IPS DF 6.9 (cell line): ENCODE measurements around the gene GRHL1.

ENCODE experiments used
- DNase-seq: peaks from one replicate; pipeline ENCODE4 v3.0.0-alpha.2; 2013; ENCODE audit warnings: low read depth, low spot score
- H3K27ac ChIP-seq: one replicate; pipeline ENCODE4 v1.5.1; 2013; ENCODE audit warnings: low read length, control low read depth
- H3K27me3 ChIP-seq: 2 replicates; pipeline ENCODE4 v1.6.1; 2013; ENCODE audit warnings: mild to moderate bottlenecking, low read length; ENCODE audit not compliant: control insufficient read depth, insufficient read depth
- H3K36me3 ChIP-seq: 2 replicates; pipeline ENCODE4 v1.6.1; 2013; ENCODE audit warnings: low read length; ENCODE audit not compliant: control insufficient read depth, insufficient read depth
- H3K4me1 ChIP-seq: 2 replicates; pipeline ENCODE4 v1.6.1; 2013; ENCODE audit warnings: low read length; ENCODE audit not compliant: control insufficient read depth, insufficient read depth
- H3K4me3 ChIP-seq: 2 replicates; pipeline ENCODE4 v1.5.1; 2013; ENCODE audit warnings: mild to moderate bottlenecking, low read length
- H3K9me3 ChIP-seq: 2 replicates; pipeline ENCODE4 v1.6.1; 2013; ENCODE audit warnings: low read length, inconsistent platforms; ENCODE audit not compliant: control insufficient read depth, insufficient read depth
- WGBS: extraction: QIAGEN DNeasy Blood & Tissue Kit; methylation state at CpG from one replicate; pipeline ENCODE4 v1.1.7; 2013; ENCODE audit warnings: mixed read lengths, missing lambda C conversion rate; ENCODE audit not compliant: insufficient read length, insufficient coverage; 5-methylcytosine and 5-hydroxymethylcytosine counted together

GRHL1 gene

DNA sequence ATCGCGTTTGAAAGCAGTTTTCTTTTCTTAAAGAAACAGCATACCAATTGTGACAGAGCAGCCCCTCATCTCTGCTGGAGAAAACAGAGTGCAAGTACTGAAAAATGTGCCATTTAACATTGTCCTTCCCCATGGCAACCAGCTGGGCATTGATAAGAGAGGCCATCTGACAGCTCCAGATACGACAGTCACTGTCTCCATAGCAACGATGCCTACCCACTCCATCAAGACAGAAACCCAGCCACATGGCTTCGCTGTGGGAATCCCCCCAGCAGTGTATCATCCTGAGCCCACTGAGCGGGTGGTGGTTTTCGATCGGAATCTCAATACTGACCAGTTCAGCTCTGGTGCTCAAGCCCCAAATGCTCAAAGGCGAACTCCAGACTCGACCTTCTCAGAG is 9.5 kb downstream of the GRHL1 start:
- Histone ChIP-seq H3K27ac (no peak overlapping the region), H3K27me3 (no peaks in the 10 kb centered on the region), H3K4me1 (no peaks in the 10 kb centered on the region; the same call in 1 of the 2 replicates), H3K36me3 (no peaks in the 10 kb centered on the region), H3K4me3 (no peak overlapping the region), H3K9me3 (no peaks in the 10 kb centered on the region)
- no peak for DNase-seq
- WGBS: no CpG with 5 or more reads among the region's 10 CpGs

- H3K27me3 ChIP-seq: no peaks in the 10 kb centered on the region
- no peak overlapping the region for H3K4me3 ChIP-seq
- H3K36me3 ChIP-seq: no peaks in the 10 kb centered on the region
- DNase-seq: no peak
- WGBS: no CpG with 5 or more reads among the region's 7 CpGs
- no peaks in the 10 kb centered on the region; the same call in 1 of the 2 replicates for H3K4me1 ChIP-seq
- H3K9me3 ChIP-seq: no peaks in the 10 kb centered on the region
- H3K27ac ChIP-seq: no peak overlapping the region
These were observed 13.0 kb downstream of the GRHL1 start for GRCh38 chr2:9964334-9964980.

DNA sequence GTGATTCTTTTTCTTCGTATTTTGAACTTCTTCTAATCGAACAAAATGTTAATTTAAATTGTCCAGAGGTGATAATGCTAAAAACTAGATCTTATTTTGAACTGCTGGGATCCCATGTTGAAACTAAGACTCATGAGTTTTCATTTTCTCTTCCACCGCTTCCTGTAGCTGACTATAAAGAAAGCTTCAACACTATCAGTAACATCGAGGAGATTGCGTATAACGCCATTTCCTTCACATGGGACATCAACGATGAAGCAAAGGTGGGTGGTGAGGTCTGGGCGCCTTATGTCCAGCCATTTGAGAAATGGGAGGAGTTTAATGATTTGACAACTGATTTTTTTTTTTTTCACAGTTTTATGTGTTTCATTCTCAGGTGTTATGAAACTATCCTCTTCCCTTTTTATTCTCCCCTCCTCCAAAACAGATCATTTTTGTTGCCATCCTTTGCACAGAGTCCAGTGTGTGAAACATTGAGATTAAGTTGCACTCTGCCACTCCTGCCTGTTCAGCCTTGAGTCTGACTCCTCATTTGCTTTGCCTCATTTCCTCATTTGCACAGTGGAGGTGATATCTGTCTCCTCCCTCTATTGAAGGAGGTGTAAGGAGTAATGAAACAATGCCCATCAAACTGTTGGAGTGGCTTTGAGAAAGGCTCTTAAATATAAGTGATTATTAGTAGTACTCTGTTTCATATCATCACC is 13.8 kb downstream of the GRHL1 start:
- H3K36me3 ChIP-seq: no peaks in the 10 kb centered on the region
- WGBS: no CpG with 5 or more reads among the region's 8 CpGs
- no peaks in the 10 kb centered on the region for H3K27me3 ChIP-seq
- H3K9me3 ChIP-seq: no peaks in the 10 kb centered on the region
- DNase-seq: no peak
- H3K4me3 ChIP-seq: no peak overlapping the region
- H3K27ac ChIP-seq: no peak overlapping the region
- no peaks in the 10 kb centered on the region; the same call in 1 of the 2 replicates for H3K4me1 ChIP-seq

DNA sequence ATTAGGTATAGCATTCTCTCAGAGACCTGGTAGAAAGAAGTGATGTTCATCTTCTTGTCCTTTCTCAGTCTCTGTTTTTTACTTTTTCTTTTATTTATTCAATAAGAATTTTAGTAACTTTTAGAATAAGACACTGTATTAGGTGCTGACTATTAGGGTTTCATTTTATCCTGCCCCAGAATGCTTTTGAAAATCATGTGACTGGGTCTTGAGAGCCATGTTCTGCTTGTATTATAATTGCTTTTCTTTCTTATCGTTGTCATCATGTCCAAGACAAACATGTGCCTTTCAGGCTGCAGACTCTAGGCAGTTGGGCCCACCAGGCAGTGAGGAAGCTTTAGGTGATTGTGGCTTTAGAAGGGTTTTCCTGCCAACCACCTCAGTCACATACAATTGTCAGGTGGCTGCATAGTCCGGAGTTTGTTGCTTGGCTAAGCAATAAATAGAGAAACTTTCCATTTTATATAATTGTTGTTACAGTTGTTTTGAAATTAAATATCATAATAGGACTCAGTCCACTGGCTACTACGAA is 15.1 kb downstream of the GRHL1 start:
- H3K4me1 ChIP-seq: no peaks in the 10 kb centered on the region; the same call in 1 of the 2 replicates
- DNase-seq: no peak

DNA sequence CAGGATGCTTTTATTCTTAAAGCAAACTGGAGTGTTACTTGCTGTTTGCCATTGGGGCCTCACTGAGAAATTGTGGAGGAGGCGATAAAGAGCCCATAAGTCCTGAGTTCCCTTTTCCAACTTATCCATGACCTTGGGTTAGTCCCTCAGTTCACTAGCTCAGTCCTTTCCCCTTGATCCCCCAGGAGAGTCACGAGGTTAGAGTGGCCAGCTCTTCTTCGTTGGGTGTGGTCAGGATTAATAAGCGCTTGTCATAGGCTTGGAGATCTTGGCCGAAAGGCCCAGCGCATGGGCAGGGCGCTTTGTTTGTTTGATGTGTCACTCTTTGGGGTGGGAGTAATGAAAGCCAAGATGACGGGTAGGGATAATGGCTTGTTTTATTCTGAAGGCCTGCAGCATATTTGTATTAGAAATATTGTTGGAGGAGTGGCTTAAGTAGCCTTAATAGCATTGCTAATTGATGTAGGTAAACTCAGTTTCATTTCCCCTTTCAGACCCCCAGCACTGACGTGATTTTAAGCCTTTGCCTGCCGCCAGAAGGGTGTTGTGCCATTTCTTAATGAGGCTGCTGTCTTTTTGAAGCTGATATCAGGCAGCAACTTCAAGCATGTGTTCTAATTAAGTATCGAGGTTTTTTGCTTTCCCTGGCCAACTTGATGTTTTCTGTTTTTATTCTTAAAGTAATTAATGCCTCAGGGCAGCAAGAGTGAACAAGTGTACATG is 15.7 kb downstream of the GRHL1 start:
- no peak overlapping the region for H3K4me3 ChIP-seq
- WGBS: no CpG with 5 or more reads among the region's 11 CpGs
- no peak for DNase-seq

More for the DNA sequence above, 15.1 kb downstream of the GRHL1 start:
- H3K27me3 ChIP-seq: no peaks in the 10 kb centered on the region
- H3K27ac ChIP-seq: no peak overlapping the region
- no peaks in the 10 kb centered on the region for H3K9me3 ChIP-seq
- H3K4me3 ChIP-seq: no peak overlapping the region
- no peaks in the 10 kb centered on the region for H3K36me3 ChIP-seq
- WGBS: no CpG with 5 or more reads among the region's 3 CpGs

GRCh38 chr2:9968553-9969497 is 17.3 kb downstream of the GRHL1 start:
- H3K27me3 ChIP-seq: no peaks in the 10 kb centered on the region
- no peak overlapping the region for H3K27ac ChIP-seq
- no CpG with 5 or more reads among the region's 10 CpGs for WGBS
- no peak for DNase-seq
- H3K9me3 ChIP-seq: no peaks in the 10 kb centered on the region
- H3K4me3 ChIP-seq: no peak overlapping the region
- H3K4me1 ChIP-seq: no peaks in the 10 kb centered on the region; the same call in 1 of the 2 replicates
- no peaks in the 10 kb centered on the region for H3K36me3 ChIP-seq

More for the DNA sequence above, 15.7 kb downstream of the GRHL1 start:
- Histone ChIP-seq H3K4me1 (no peaks in the 10 kb centered on the region; the same call in 1 of the 2 replicates), H3K36me3 (no peaks in the 10 kb centered on the region), H3K9me3 (no peaks in the 10 kb centered on the region), H3K27ac (no peak overlapping the region), H3K27me3 (no peaks in the 10 kb centered on the region)

GRCh38 chr2:9970200-9971044 is 18.9 kb downstream of the GRHL1 start:
- H3K4me3 ChIP-seq: no peak overlapping the region
- no peaks in the 10 kb centered on the region for H3K36me3 ChIP-seq
- no peak overlapping the region for H3K27ac ChIP-seq
- WGBS: no CpG with 5 or more reads among the region's 12 CpGs
- no peaks in the 10 kb centered on the region for H3K4me1 ChIP-seq
- no peaks in the 10 kb centered on the region for H3K9me3 ChIP-seq
- no peaks in the 10 kb centered on the region for H3K27me3 ChIP-seq
- no peak for DNase-seq

DNA sequence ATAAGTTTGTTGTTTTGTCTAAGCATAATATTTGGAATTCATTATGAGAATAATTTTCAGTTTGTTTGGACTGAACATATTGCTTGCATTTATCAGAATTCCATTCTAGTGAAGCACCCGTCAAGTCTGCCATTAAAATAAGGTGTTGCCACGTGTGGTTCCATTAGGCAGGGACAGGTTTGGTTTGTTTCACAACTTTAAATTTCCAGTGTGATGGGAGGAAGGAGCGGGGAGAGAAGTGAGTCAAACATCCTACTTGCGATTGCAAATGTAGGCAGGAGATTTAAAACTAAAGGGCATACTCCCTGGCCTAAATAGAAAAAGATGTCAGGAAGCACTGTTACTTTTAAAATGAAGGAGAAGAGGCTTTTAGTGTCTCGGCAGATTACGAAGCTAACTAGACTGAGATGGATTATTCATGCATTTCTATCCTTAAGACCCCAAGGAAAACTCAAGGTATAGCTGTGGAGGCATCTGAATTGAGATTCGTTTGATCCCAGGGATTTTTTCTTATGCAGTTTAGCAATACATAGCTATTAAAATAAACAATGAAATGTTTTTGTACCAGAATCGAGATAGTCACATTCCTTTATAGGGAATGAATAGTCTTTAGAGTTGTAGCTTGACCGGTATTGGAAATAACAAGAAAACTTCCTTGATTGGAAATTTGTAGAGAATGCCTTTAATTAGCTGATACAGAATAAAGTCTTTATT is 19.8 kb downstream of the GRHL1 start:
- WGBS: no CpG with 5 or more reads among the region's 9 CpGs
- Histone ChIP-seq H3K9me3 (no peaks in the 10 kb centered on the region), H3K27me3 (no peaks in the 10 kb centered on the region), H3K36me3 (no peaks in the 10 kb centered on the region), H3K27ac (no peak overlapping the region), H3K4me1 (no peaks in the 10 kb centered on the region), H3K4me3 (no peak overlapping the region)
- DNase-seq: no peak

DNA sequence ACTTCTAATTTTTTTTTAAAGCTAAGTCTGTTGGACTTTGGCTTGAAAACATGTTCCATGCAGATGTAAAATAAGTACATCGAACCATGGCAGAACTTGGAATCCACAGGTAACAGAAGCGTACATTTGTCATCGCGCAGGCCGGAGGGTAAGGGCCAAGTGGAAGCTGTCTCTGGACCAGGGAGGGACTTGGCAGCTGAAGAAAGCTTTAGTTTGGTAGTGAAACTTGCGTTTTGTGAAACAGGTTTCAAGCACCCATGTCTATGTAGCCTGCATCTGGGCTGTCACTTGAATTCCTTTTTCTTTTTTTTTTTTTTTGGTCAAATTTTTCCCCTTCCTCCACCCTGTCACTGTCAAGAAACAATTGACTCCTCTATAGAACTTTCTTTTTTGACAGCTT is 20.4 kb downstream of the GRHL1 start:
- DNase-seq: no peak
- no peaks in the 10 kb centered on the region for H3K36me3 ChIP-seq
- no peak overlapping the region for H3K4me3 ChIP-seq
- H3K4me1 ChIP-seq: no peaks in the 10 kb centered on the region
- WGBS: no CpG with 5 or more reads among the region's 6 CpGs
- H3K27ac ChIP-seq: no peak overlapping the region
- H3K9me3 ChIP-seq: no peaks in the 10 kb centered on the region
- no peaks in the 10 kb centered on the region for H3K27me3 ChIP-seq
